ENCODE data around the gene BOD1L2. TPM values are rescaled to one million over a fixed set of nuclear protein-coding genes. Genes with fewer than 3 reads are reported as not detected.

The BOD1L2 gene
- polyA plus RNA-seq (2013, experiment 1 of 2; ENCODE audit: insufficient read length): not detected
- not detected for polyA plus RNA-seq (2013, experiment 2 of 2; ENCODE audit: insufficient read length)

GRCh38 chr18:57146956-57147636, at the start of gene BOD1L2:
TSS of gene BOD1L2 (plus strand) at chr18:57147087. CDS start at chr18:57147313, 226 bp downstream.
- no peak for DNase-seq

DNA sequence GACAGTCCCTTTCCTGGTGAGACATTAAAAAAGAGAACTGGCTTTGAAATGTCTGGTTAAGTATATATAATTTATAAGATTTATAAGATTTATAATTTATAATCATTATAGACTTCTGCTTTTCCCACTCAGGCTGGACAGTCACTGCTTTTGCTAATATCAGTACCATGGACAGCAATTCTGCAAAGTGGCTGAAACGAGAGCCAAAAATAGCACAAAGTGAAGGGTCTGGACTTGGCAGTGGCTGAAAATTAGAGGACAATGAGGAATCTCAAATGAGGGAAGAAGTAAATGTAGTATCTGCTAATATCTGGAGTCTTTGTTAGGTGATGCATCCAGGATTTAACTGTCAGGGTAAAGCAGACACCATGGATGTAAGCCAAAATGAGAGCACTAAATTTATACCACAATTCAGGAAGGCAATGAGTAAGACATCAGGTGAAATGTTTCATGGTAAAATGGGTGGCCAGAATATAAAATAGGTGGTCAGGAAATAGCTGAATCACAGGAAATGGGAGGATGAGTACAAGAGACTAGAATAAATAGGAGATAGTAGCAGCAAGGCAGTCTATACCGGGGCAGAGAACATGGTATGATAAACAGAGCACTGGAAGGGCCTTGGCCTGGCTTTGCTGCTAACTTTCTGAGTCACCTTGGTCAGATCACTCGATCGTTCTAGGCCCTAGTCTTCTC, 39.6 kb upstream of the BOD1L2 start:
- DNase-seq: peak; percentile 45

- DNase-seq: no peak
These were observed 36.6 kb upstream of the BOD1L2 start for GRCh38 chr18:57110290-57110689.

DNA sequence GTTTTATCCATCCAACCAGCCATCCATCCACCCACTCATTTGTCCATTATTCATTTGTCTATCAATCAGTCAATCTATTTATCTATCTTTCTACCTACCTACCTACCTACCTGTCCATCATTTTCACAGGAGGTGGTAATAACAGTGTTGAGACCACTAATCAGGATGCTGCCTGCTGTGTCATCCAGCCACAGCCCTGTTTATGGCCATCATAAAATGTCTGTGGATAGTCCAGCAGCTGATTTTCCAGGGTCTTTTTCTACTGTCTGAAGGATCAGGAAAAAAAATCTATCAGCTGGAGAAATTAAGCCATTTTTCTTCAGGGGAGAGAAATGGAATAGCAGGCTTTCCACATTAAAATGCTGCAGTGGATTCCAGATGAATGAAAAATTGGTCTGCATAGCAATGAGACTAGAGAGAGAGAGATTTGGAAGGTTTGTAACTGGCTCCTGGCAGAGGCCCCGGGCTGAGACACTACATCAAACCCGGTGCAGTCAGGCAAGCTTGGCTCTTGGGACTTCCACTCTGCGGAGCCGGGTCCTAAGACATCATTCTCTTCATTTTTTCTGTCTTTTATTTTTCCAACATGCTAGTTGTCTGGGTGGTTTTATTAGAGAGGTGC, 33.0 kb upstream of the BOD1L2 start:
- no peak for DNase-seq

GRCh38 chr18:57116598-57117132, 30.2 kb upstream of the BOD1L2 start:
- DNase-seq: no peak

GRCh38 chr18:57121542-57122112, 25.3 kb upstream of the BOD1L2 start:
- no peak for DNase-seq

DNA sequence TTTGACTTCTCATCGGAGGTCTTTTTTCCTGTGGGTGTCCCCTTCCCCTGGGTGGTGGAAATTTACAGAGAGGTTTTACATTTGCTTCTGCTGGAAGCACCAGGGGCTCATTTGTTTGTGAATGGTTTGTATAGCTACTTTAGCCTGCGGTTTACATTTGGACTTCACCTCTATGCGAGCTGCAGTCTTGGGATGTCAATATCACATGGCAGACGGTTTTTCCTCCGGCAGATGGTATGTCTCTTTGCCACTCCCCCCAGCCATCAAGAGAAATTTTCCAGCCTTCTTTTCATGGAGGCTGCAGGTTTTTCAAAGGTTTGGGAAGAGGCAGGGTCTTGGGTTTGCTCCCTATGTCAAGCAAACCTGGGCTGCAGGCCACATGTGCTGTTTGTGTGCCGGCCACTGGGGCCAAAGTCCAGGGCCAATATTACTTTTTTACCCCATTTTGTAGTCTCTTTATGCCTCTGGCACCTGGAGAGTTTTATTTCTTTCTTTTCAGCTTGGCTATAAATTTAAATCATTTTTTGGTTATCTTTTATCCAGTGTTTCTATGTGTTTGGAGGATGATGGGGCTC, 23.9 kb upstream of the BOD1L2 start:
- no peak for DNase-seq

DNA sequence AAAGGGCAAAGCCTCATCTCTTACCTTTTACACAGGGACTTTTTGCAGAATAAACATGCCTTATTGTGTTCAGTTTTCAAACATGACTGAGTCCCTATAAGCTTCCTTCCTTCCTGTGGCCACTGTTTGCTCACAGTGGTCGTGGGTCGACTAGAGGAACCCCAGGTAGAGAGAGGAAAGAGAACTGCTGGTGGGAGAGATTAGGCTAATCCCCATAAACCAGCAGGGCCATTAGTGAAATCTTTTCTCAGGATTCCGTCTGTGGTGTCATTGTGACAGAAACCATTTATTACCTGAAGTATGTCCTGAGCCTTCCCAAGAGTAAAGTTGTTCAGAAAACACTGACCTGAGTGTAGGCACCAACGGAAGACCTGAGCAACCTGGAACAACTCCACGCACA, 21.3 kb upstream of the BOD1L2 start:
- DNase-seq: no peak

- DNase-seq: no peak
These were observed 18.5 kb upstream of the BOD1L2 start for GRCh38 chr18:57128220-57128932.

DNA sequence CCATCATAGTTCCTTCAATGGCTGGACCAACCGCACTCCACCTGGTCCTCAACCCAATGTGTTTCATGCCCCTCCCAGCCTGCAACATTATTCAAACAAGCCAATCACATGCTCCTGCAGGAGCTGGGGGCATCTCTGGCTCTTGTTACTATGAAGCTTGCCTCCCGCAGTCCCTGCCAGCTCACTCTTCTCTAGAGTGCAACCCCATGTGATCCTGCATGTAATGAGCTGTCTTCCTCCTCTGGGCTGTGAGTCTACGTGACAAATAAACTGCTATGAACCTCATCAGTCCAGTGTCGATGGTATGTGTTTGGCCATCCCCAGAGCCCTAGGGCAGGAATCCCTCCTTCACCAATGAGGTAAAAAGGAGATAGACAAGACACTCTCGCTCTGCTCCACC, 15.8 kb upstream of the BOD1L2 start:
- no peak for DNase-seq

DNA sequence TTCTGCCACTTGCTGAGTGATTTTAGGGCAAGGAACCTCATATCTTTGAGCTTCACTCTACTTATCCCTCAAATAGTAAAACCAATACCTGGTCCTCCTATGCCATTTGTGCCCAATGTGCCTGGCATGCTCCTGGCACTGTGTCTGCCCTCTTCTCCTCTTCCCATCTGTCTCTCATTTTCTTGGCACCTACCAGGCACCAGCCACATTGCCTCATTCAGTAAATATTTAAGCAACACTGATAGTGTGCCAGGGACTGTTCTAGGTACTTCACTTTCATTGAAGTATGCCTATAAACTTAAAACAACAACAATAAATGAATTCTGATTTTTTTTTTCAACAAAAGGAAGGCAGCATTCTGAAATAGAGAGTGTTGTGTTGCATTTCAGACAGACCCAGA, 15.1 kb upstream of the BOD1L2 start:
- DNase-seq: no peak

DNA sequence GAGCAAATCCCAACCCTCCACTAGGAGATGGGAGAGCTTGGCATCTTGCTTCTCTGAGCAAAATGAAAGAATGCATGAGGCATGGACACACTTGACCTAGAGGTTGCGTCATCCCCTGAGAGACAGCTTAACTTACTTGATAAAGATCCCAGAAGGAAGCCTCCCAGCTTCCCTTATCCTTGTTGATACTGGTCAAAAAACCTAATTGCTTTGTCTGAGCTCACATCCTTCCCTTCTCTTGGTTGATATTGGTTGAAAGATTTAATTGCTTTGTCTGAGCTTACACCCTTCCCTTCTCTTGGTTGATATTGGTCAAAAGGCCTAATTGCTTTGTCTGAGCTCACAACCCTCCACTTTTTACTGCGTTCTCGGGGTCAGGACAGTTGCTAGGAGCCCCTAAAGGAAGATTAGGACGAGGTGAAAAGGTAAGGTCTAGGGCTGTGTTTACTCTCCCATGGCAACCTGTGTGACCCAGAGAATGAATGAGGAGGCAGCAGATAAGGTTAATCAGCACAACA, 12.2 kb upstream of the BOD1L2 start:
- DNase-seq: no peak

- DNase-seq: no peak
These were observed 11.2 kb upstream of the BOD1L2 start for GRCh38 chr18:57135699-57136098.

DNA sequence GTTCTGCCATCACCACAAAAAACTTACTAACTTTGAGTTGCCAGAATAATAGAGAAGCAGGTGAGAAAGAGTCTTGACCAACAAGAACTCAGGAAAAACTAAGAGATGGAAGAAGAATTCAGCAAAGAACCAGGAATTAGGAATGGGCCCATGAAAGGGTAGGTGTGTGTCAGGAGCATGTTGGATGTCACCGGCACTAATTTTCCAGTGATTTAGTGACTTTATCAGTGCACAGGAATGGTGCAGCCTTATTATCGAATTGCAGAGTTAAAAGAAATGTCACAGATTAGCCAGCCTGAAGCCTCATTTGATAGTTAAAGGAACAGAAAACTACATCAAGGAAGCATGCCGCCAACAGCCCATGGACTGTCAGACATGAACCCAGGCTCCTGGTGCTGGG, 9.0 kb upstream of the BOD1L2 start:
- no peak for DNase-seq

GRCh38 chr18:57141208-57142129, 5.4 kb upstream of the BOD1L2 start:
- no peak for DNase-seq

DNA sequence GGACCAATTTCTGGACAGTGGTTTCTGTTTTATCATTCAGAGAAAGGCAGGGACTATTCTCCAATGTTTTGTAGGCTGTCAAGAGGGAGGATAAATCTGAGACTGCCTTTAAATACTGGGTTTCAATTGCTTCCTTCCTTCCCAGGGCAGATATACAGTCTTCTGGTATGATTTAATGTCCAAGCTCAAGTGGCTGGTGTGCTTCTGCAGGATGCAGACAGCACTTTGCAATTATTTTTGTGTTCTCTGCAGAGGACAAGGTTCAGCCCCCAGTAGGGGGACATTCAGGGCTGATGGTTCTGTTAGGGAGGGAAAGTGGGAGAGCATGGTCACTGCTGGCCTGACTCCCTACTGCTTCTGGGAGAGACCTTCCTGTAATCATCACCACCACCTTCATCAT, 4.6 kb upstream of the BOD1L2 start:
- DNase-seq: no peak

- DNase-seq: no peak
These were observed 3.6 kb upstream of the BOD1L2 start for GRCh38 chr18:57143265-57143664.

DNA sequence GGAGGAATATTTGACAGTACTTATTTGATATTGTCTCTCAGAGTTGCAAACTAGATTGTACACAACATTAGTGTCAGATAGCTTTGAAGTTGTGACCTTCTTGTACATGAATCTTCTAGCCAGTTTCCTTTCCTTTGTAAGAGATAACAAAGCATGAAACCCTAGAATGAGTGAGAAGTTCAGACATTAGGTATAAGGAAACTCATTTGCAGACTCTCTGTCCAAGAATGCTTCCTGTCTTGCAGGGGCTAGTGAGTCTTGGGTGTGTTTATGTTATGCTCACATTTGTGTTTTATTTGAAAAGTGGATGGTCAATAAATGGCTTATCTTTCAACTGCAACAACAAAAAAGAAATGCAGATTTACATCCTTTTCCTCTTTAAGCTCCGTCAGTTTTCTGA, 1.4 kb downstream of the BOD1L2 start:
- DNase-seq: no peak

GRCh38 chr18:57149051-57149450, 2.2 kb downstream of the BOD1L2 start:
- DNase-seq: no peak

GRCh38 chr18:57149531-57149930, 2.6 kb downstream of the BOD1L2 start:
- DNase-seq: no peak

DNA sequence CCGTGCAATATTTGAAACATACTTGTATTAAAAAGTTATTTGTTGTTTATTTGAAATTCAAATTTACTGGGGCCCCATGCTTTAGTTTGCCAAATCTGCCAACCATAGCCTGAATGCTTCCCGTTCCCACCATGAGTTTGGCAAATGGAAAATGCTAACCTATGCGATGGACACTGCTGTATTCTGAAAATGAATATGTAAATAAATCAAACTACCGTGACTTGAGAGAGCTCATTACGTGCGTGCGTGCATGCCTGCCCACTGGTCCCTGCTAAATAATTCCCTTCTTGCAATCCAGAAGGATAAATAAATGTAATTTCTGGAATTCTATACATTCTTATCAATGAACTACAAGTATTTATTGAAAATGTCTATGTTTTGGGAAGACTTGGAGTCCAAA, 3.2 kb downstream of the BOD1L2 start:
- DNase-seq: no peak
